Keratinocyte (primary cell): ENCODE data around the gene SPHK2. TPM values are rescaled to one million over a fixed set of nuclear protein-coding genes. Genes with fewer than 3 reads are reported as not detected.
A peak's percentile ranks its signal among the peaks of the same experiment; 100 is the strongest.

Experiments used
- DNase-seq: peaks from one replicate; pipeline ENCODE4 v3.0.0-alpha.2; 2011; ENCODE audit warnings: low read depth, missing footprints, low spot score
- FAIRE-seq: peaks from 2 replicates; lab custom pipeline; 2011; peaks lifted over from hg19 to GRCh38; lab: Jason Lieb, UNC
- H2AFZ ChIP-seq: 2 replicates; pipeline ENCODE4 v1.6.0; 2012; ENCODE audit warnings: low read length, control low read depth, inconsistent platforms; ENCODE audit not compliant: control insufficient read depth
- H3K27ac ChIP-seq: 2 replicates; pipeline ENCODE4 v1.5.1; 2011; ENCODE audit warnings: low read length; ENCODE audit not compliant: control insufficient read depth, insufficient read depth
- H3K27me3 ChIP-seq: 3 replicates; pipeline ENCODE4 v1.6.0; 2011; ENCODE audit warnings: low read length; ENCODE audit not compliant: control insufficient read depth, insufficient read depth; ENCODE audit errors: extremely low read depth
- H3K36me3 ChIP-seq, 2 experiments: 2 replicates in 1 of 2; 3 replicates in 1 of 2; pipeline ENCODE4 v1.5.1; 2011; ENCODE audit warnings: low read length in 2 of 2, mild to moderate bottlenecking in 1 of 2; ENCODE audit not compliant: control insufficient read depth in 2 of 2, insufficient read depth in 2 of 2; ENCODE audit errors: extremely low read depth in 1 of 2
- H3K4me1 ChIP-seq: 3 replicates; pipeline ENCODE4 v1.5.1; 2011; ENCODE audit warnings: low read length; ENCODE audit not compliant: control insufficient read depth, insufficient read depth; ENCODE audit errors: extremely low read depth
- H3K4me2 ChIP-seq: 3 replicates; pipeline ENCODE4 v1.6.0; 2011; ENCODE audit warnings: low read depth, low read length; ENCODE audit not compliant: control insufficient read depth, insufficient read depth; ENCODE audit errors: extremely low read depth
- H3K4me3 ChIP-seq, 3 experiments: fragments of 200-600 bp in 1 of 3; sonication (generic) in 1 of 3; 2 replicates in 2 of 3; 3 replicates in 1 of 3; pipeline ENCODE4 v1.5.1; 2011 to 2016; ENCODE audit warnings: low read length in 3 of 3, mild to moderate bottlenecking in 3 of 3, control low read depth in 2 of 3, inconsistent platforms in 1 of 3, low read depth in 1 of 3, mixed read lengths in 1 of 3, mixed run types in 1 of 3, moderate library complexity in 1 of 3; ENCODE audit not compliant: control insufficient read depth in 2 of 3, insufficient read depth in 2 of 3; ENCODE audit errors: extremely low read depth in 1 of 3
- H3K79me2 ChIP-seq: 2 replicates; pipeline ENCODE4 v1.6.0; 2012; ENCODE audit warnings: low read length; ENCODE audit not compliant: control insufficient read depth, insufficient read depth
- H3K9ac ChIP-seq: 3 replicates; pipeline ENCODE4 v1.6.0; 2011; ENCODE audit warnings: low read length; ENCODE audit not compliant: control insufficient read depth, insufficient read depth; ENCODE audit errors: extremely low read depth
- H3K9me1 ChIP-seq: 3 replicates; pipeline ENCODE4 v1.6.0; 2011; ENCODE audit warnings: low read length; ENCODE audit not compliant: control insufficient read depth, insufficient read depth; ENCODE audit errors: extremely low read depth
- H3K9me3 ChIP-seq: 2 replicates; pipeline ENCODE4 v1.5.1; 2012; ENCODE audit warnings: low read depth, low read length; ENCODE audit not compliant: control insufficient read depth
- H4K20me1 ChIP-seq: 3 replicates; pipeline ENCODE4 v1.6.0; 2011; ENCODE audit warnings: low read length; ENCODE audit not compliant: control insufficient read depth, insufficient read depth; ENCODE audit errors: extremely low read depth
- CTCF ChIP-seq, 3 experiments: IDR thresholded peaks in 1 of 3; conservative IDR thresholded peaks in 1 of 3; optimal IDR thresholded peaks in 1 of 3; 2 replicates in 2 of 3; 3 replicates in 1 of 3; pipeline versions ENCODE3 to v1.5.1; 2011; ENCODE audit warnings: low read length in 3 of 3, mild to moderate bottlenecking in 3 of 3, moderate library complexity in 2 of 3, control low read depth in 1 of 3, inconsistent platforms in 1 of 3; ENCODE audit not compliant: insufficient read depth in 2 of 3; ENCODE audit errors: extremely low read depth in 1 of 3
- EZH2 ChIP-seq: IDR thresholded peaks from one replicate; pipeline ENCODE4 v1.6.1; 2012; ENCODE audit warnings: inconsistent platforms, mild to moderate bottlenecking, low read length, moderate library complexity
- dilution Hi-C: fragments of 300-500 bp; cut with MboI; formaldehyde crosslinking; loops from one replicate; pipeline ENCODE4 v1.7.0; 2020; ENCODE audit warnings: low sequenced_read_pairs; ENCODE audit not compliant: extremely low pct_ligation_motif_present
- polyA plus RNA-seq, 5 experiments: library from polyadenylated mRNA; depleted of rRNA in 3 of 5; stranded (reverse) in 3 of 5; stranded (forward) in 1 of 5; unstranded in 1 of 5; fragments of >200 nt; gene quantifications; 1 replicate in 1 of 5; 2 replicates in 3 of 5; 3 replicates in 1 of 5; pipeline versions ENCODE4 v1.2.1 to v1.2.3, GENCODE V29; 2011 to 2012; ENCODE audit warnings: missing spikeins in 2 of 5, low read depth in 1 of 5, low replicate concordance in 1 of 5

The SPHK2 gene
- polyA plus RNA-seq, 1 donor (not counting 4 experiments of a cell fraction or from before 2014, with no cell fraction given): 2.8 TPM

GRCh38 chr19:48659768-48660167 is 40.5 kb downstream of the SPHK2 start:
- Histone ChIP-seq H3K27me3 (no peaks in the 10 kb centered on the region), H3K36me3 (no peaks in the 10 kb centered on the region), H3K27ac (no peak overlapping the region), H3K9me3 (no peaks in the 10 kb centered on the region), H3K79me2 (no peaks in the 10 kb centered on the region), H3K9me1 (no peaks in the 10 kb centered on the region), H2AFZ (no peak overlapping the region), H3K4me2 (no peak overlapping the region), H3K4me3 (no peak overlapping the region), H3K4me1 (peaks cover 4% of the 10 kb centered on the region), H4K20me1 (no peaks in the 10 kb centered on the region), H3K9ac (no peak overlapping the region)
- TF ChIP-seq CTCF (optimal IDR thresholded peaks at IDR 0.05 in 1 of 3, IDR thresholded peaks at IDR 0.05 in 1 of 3, conservative IDR thresholded peaks at IDR 0.05 in 1 of 3; ENCODE audit: extremely low read depth in 1 of 3, insufficient read depth in 2 of 3, low read length in 3 of 3) (no peak), EZH2 (no peak)
- dilution Hi-C loops: no loop called here
- FAIRE-seq (no peak), DNase-seq (no peak)

DNA sequence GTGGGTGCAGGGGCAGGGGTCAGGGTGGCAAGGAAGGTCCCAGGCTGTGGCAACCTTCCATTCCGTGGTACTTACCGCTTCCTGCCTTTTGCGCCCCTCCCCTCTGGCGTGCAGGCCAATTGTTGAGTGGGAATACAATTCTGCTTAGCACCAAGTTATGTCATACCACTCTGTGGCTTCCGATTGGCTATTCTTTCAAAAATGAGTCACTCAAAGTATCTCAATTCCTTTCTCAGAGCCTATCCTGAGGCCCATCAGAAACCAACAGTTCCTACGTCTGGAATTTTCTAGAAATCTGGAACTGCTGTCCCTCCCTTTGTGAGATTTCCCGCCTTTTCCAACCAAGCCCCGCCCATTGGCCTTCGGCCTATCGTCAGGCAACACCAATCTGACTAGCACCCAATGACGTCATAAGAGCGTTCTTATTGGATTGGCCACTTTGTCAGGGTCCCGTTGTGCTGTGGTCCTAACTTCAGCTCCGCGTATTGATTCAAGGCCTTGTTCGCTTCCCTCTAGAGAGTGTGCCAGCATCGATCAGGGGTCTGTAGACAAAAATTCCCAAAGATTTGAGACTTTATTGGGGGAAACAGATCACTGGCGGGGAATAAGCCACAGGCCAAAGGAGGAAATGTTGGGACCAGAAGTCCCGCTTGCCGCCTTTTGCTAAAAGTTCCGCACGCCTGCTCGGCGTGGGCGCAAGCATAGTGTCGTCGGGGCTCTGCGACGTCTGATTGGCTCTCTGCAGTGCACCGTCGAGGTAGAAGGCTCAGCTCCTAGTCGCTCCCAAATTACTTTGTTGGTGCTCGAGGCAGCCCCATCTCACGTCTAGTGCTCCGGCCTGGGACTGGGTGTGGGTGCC is 41.8 kb downstream of the SPHK2 start:
- no peak for DNase-seq
- H3K79me2 ChIP-seq: no peaks in the 10 kb centered on the region
- TF ChIP-seq CTCF (optimal IDR thresholded peaks at IDR 0.05 in 1 of 3, IDR thresholded peaks at IDR 0.05 in 1 of 3, conservative IDR thresholded peaks at IDR 0.05 in 1 of 3; ENCODE audit: extremely low read depth in 1 of 3, insufficient read depth in 2 of 3, low read length in 3 of 3): no peak
- H3K27me3 ChIP-seq: no peaks in the 10 kb centered on the region
- no peaks in the 10 kb centered on the region for H4K20me1 ChIP-seq
- no peaks in the 10 kb centered on the region for H3K9me3 ChIP-seq
- H3K4me3 ChIP-seq: no peak overlapping the region
- no peaks in the 10 kb centered on the region for H3K9me1 ChIP-seq
- peak overlapping the region; percentile 1 for H3K4me2 ChIP-seq
- no peak overlapping the region for H3K9ac ChIP-seq
- dilution Hi-C loops: no loop called here
- H3K27ac ChIP-seq: no peak overlapping the region
- no peaks in the 10 kb centered on the region for H3K36me3 ChIP-seq
- no peak overlapping the region for H2AFZ ChIP-seq
- peaks cover 4% of the 10 kb centered on the region for H3K4me1 ChIP-seq
- FAIRE-seq: peak; percentile 98
